HG03575 (cell line): ENCODE results near the gene SUFU.

Experiments used
- ATAC-seq: cut with Tn5 transposase; IDR thresholded peaks from one replicate; pipeline ENCODE4 v1.9.1; 2021; ENCODE audit not compliant: unreplicated experiment, insufficient number of reproducible peaks, low FRiP score; ENCODE audit errors: extremely low read depth

The SUFU gene

GRCh38 chr10:102626026-102626685 lies 122.4 kb downstream of the SUFU start:
- ATAC-seq: no peak

- ATAC-seq: no peak
These were observed 123.5 kb downstream of the SUFU start for GRCh38 chr10:102627291-102627735.

- ATAC-seq: no peak
These were observed 124.0 kb downstream of the SUFU start for GRCh38 chr10:102627736-102628293.

- ATAC-seq: no peak
These were observed 124.7 kb downstream of the SUFU start for GRCh38 chr10:102628451-102628911.

GRCh38 chr10:102629661-102630614 lies 126.2 kb downstream of the SUFU start:
- ATAC-seq: no peak

- ATAC-seq: no peak
These were observed 126.9 kb downstream of the SUFU start for GRCh38 chr10:102630663-102631062.

- ATAC-seq: no peak
These were observed 128.0 kb downstream of the SUFU start for GRCh38 chr10:102631525-102632393.

- ATAC-seq: no peak
These were observed 128.8 kb downstream of the SUFU start for GRCh38 chr10:102632394-102633111.

- no peak for ATAC-seq
These were observed 129.5 kb downstream of the SUFU start for GRCh38 chr10:102633287-102633686.

GRCh38 chr10:102633848-102634247 lies 130.1 kb downstream of the SUFU start:
- ATAC-seq: no peak

- no peak for ATAC-seq
These were observed 130.9 kb downstream of the SUFU start for GRCh38 chr10:102634686-102635085.

GRCh38 chr10:102635377-102635776 lies 131.6 kb downstream of the SUFU start:
- ATAC-seq: no peak

- ATAC-seq: no peak
These were observed 135.8 kb downstream of the SUFU start for GRCh38 chr10:102639537-102639936.

- no peak for ATAC-seq
These were observed 137.6 kb downstream of the SUFU start for GRCh38 chr10:102641402-102641801.

GRCh38 chr10:102641880-102642735 lies 138.3 kb downstream of the SUFU start:
- no peak for ATAC-seq

- ATAC-seq: no peak
These were observed 139.1 kb downstream of the SUFU start for GRCh38 chr10:102642736-102643335.
